ENCODE measurements around the gene C10orf53. TPM values are rescaled to one million over a fixed set of nuclear protein-coding genes. Genes with fewer than 3 reads are reported as not detected.

The C10orf53 gene
- total and polyA plus RNA-seq, 2 of the 4 experiments (the other 2 are of a cell fraction), result not detected

- in situ Hi-C loops (cut with MboI; ENCODE audit: low sequenced_read_pairs), result no loop called here
- DNase-seq, result no peak
- Histone ChIP-seq H3K9me1 (ENCODE audit: insufficient read depth, low read length) (no peaks in the 10 kb centered on the region), H3K4ac (ENCODE audit: low read depth, low read length) (no peak overlapping the region), H2AK5ac (ENCODE audit: low read depth, low read length) (no peak overlapping the region), H3K56ac (ENCODE audit: extremely low read depth, insufficient read depth, low read length) (no peak overlapping the region), H2BK20ac (ENCODE audit: low read depth, low read length) (no peak overlapping the region), H3K14ac (replicated peaks; ENCODE audit: low read depth, low read length) (no peak overlapping the region), H3K9me3 (ENCODE audit: control insufficient read depth, insufficient read depth, low read length) (peaks cover 3% of the 10 kb centered on the region; the same call in 1 of the 2 replicates), H3K4me3 (ENCODE audit: insufficient read depth, low read depth, low read length) (no peak overlapping the region), H3K4me2 (ENCODE audit: low read depth, low read length) (no peak overlapping the region), H2BK5ac (ENCODE audit: low read depth, low read length, poor library complexity, severe bottlenecking) (no peak overlapping the region), H2AFZ (replicated peaks; ENCODE audit: low read length, poor library complexity) (no peak overlapping the region), H4K8ac (ENCODE audit: low read depth in 2 of 2, low read length in 2 of 2) (no peak overlapping the region), H3K79me1 (ENCODE audit: low read depth in 1 of 2, low read length in 2 of 2) (no peaks in the 10 kb centered on the region), H3K18ac (ENCODE audit: low read depth, low read length) (no peak overlapping the region), H4K5ac (ENCODE audit: low read depth, low read length) (no peak overlapping the region), H3K27ac (ENCODE audit: insufficient read depth, low read length) (no peak overlapping the region), H2AK9ac (replicated peaks; ENCODE audit: low read depth, low read length, poor library complexity) (no peak overlapping the region), H3K4me1 (ENCODE audit: control insufficient read depth, insufficient read depth, low read length) (no peaks in the 10 kb centered on the region), H2BK120ac (ENCODE audit: low read depth, low read length) (no peak overlapping the region), H3K9ac (ENCODE audit: low read depth, low read length) (no peak overlapping the region), H4K20me1 (ENCODE audit: insufficient read depth, low read length) (no peaks in the 10 kb centered on the region), H3K27me3 (ENCODE audit: control insufficient read depth, insufficient read depth, low read length) (peaks cover 38% of the 10 kb centered on the region), H3K36me3 (ENCODE audit: control insufficient read depth, insufficient read depth, low read length) (no peaks in the 10 kb centered on the region), H3K23ac (ENCODE audit: low read depth, low read length) (no peak overlapping the region), H4K91ac (ENCODE audit: insufficient read depth, low read depth, low read length) (no peak overlapping the region), H2BK15ac (ENCODE audit: low read depth, low read length) (no peak overlapping the region)
- ATAC-seq (ENCODE audit: low read depth), result no peak
- no TSS peak for BruUV-seq (replicated peaks)
- CTCF ChIA-PET, result no interaction called here
- intact Hi-C loops (cut with micrococcal nuclease), result no loop called here
- TF ChIP-seq CEBPB (IDR thresholded peaks at IDR 0.05; ENCODE audit: low read depth, low read length) (no peak), RAD21 (IDR thresholded peaks at IDR 0.05; ENCODE audit: low read length) (no peak), BHLHE40 (IDR thresholded peaks at IDR 0.05; ENCODE audit: low read depth, low read length) (no peak), RFX5 (IDR thresholded peaks at IDR 0.05; ENCODE audit: low read depth, low read length) (no peak), CHD1 (IDR thresholded peaks at IDR 0.05; ENCODE audit: low read depth, low read length) (no peak)
- TF ChIP-seq, protein P1, sequence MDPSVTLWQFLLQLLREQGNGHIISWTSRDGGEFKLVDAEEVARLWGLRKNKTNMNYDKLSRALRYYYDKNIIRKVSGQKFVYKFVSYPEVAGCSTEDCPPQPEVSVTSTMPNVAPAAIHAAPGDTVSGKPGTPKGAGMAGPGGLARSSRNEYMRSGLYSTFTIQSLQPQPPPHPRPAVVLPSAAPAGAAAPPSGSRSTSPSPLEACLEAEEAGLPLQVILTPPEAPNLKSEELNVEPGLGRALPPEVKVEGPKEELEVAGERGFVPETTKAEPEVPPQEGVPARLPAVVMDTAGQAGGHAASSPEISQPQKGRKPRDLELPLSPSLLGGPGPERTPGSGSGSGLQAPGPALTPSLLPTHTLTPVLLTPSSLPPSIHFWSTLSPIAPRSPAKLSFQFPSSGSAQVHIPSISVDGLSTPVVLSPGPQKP (IDR thresholded peaks at IDR 0.05; ENCODE audit: borderline replicate concordance, low read depth, low read length), result no peak
- POLR2A ChIA-PET (ENCODE audit: unreplicated experiment), result no interaction called here
- WGBS, 2 experiments (ENCODE audit: extremely low coverage in 2 of 2, insufficient read length in 1 of 2), result 12% methylated on average over 3 of the region's 12 CpGs; no CpG with 5 or more reads in 1 of the 2 experiments
- dilution Hi-C loops (cut with HindIII; ENCODE audit: low sequenced_read_pairs, unreplicated experiment), result no loop called here
Observed at GRCh38 chr10:49689882-49690510, 10.5 kb downstream of the C10orf53 start.

Data from IMR-90 (cell line).